KMS-11 (cell line): ENCODE measurements around the gene CSMD2.

Experiments used
- H2AFZ ChIP-seq: fragments of 200-600 bp; sonication (generic); 2 replicates; pipeline ENCODE4 v1.6.1; 2016; ENCODE audit warnings: antibody characterized with exemption, mixed run types, low read depth
- H3K27ac ChIP-seq: fragments of 200-600 bp; sonication (generic); 2 replicates; pipeline ENCODE4 v1.6.1; 2016; ENCODE audit warnings: mild to moderate bottlenecking, mixed run types
- H3K27me3 ChIP-seq: fragments of 200-600 bp; sonication (generic); 2 replicates; pipeline ENCODE4 v1.6.1; 2017; ENCODE audit warnings: mild to moderate bottlenecking, low read depth, mixed run types, moderate library complexity; ENCODE audit not compliant: insufficient read depth
- H3K36me3 ChIP-seq: fragments of 200-600 bp; sonication (generic); 2 replicates; pipeline ENCODE4 v1.6.1; 2017; ENCODE audit warnings: mild to moderate bottlenecking, mixed run types; ENCODE audit not compliant: insufficient read depth
- H3K4me1 ChIP-seq: fragments of 200-600 bp; sonication (generic); 2 replicates; pipeline ENCODE4 v1.6.1; 2016; ENCODE audit warnings: mild to moderate bottlenecking, low read depth, mixed run types; ENCODE audit not compliant: poor library complexity, severe bottlenecking
- H3K4me2 ChIP-seq: fragments of 200-600 bp; sonication (generic); 2 replicates; pipeline ENCODE4 v1.7.0; 2016; ENCODE audit warnings: mild to moderate bottlenecking, mixed run types
- H3K4me3 ChIP-seq: fragments of 200-600 bp; sonication (generic); IDR thresholded peaks from 2 replicates; pipeline ENCODE4 v1.6.1; 2017; ENCODE audit warnings: low read depth, low read length, mixed read lengths; ENCODE audit not compliant: insufficient read depth
- H3K79me2 ChIP-seq: fragments of 200-600 bp; sonication (generic); 2 replicates; pipeline ENCODE4 v1.6.1; 2016; ENCODE audit warnings: low read depth, mixed run types; ENCODE audit not compliant: insufficient read depth
- H3K9ac ChIP-seq: fragments of 200-600 bp; sonication (generic); 2 replicates; pipeline ENCODE4 v1.6.1; 2016; ENCODE audit warnings: mild to moderate bottlenecking, mixed run types
- H4K20me1 ChIP-seq: fragments of 200-600 bp; sonication (generic); 2 replicates; pipeline ENCODE4 v1.6.1; 2016; ENCODE audit warnings: mild to moderate bottlenecking, mixed run types; ENCODE audit not compliant: insufficient read depth
- CTCF ChIP-seq: fragments of 200-600 bp; sonication (generic); conservative IDR thresholded peaks from 2 replicates; pipeline ENCODE4 v1.6.1; 2017; ENCODE audit warnings: low read depth, mild to moderate bottlenecking, antibody characterized with exemption, low read length, moderate library complexity, mixed read lengths

Gene CSMD2

GRCh38 chr1:33768106-33768505 lies 396.9 kb downstream of the CSMD2 start:
- Histone ChIP-seq H3K36me3 (no peaks in the 10 kb centered on the region), H3K27ac (no peak overlapping the region), H3K4me1 (no peaks in the 10 kb centered on the region), H4K20me1 (no peaks in the 10 kb centered on the region), H2AFZ (no peak overlapping the region), H3K27me3 (no peaks in the 10 kb centered on the region; the same call in 1 of the 2 replicates), H3K4me2 (no peak overlapping the region), H3K9ac (no peak overlapping the region), H3K79me2 (no peaks in the 10 kb centered on the region), H3K4me3 (no peak overlapping the region)
- TF ChIP-seq CTCF, result no peak

- Histone ChIP-seq H3K27me3 (no peaks in the 10 kb centered on the region), H3K4me1 (no peaks in the 10 kb centered on the region), H2AFZ (no peak overlapping the region), H3K9ac (no peak overlapping the region), H3K4me3 (no peak overlapping the region), H3K36me3 (no peaks in the 10 kb centered on the region), H4K20me1 (no peaks in the 10 kb centered on the region), H3K27ac (no peak overlapping the region), H3K4me2 (no peak overlapping the region), H3K79me2 (no peaks in the 10 kb centered on the region)
- no peak for TF ChIP-seq CTCF
Measured at GRCh38 chr1:33764149-33764548, 400.9 kb downstream of the CSMD2 start.

- no peak overlapping the region for H3K4me2 ChIP-seq
- no peaks in the 10 kb centered on the region for H4K20me1 ChIP-seq
- no peaks in the 10 kb centered on the region for H3K27me3 ChIP-seq
- no peak for TF ChIP-seq CTCF
- no peak overlapping the region for H2AFZ ChIP-seq
- no peaks in the 10 kb centered on the region for H3K36me3 ChIP-seq
- H3K4me3 ChIP-seq, result no peak overlapping the region
- H3K79me2 ChIP-seq, result no peaks in the 10 kb centered on the region
- H3K4me1 ChIP-seq, result no peaks in the 10 kb centered on the region
- H3K9ac ChIP-seq, result no peak overlapping the region
- H3K27ac ChIP-seq, result no peak overlapping the region
Measured at GRCh38 chr1:33763406-33763805, 401.6 kb downstream of the CSMD2 start.

GRCh38 chr1:33762962-33763361 lies 402.1 kb downstream of the CSMD2 start:
- no peaks in the 10 kb centered on the region for H3K79me2 ChIP-seq

More at GRCh38 chr1:33762962-33763361, 402.1 kb downstream of the CSMD2 start:
- Histone ChIP-seq H2AFZ (no peak overlapping the region), H4K20me1 (no peaks in the 10 kb centered on the region), H3K4me3 (no peak overlapping the region), H3K27me3 (no peaks in the 10 kb centered on the region), H3K4me2 (no peak overlapping the region), H3K4me1 (no peaks in the 10 kb centered on the region), H3K9ac (no peak overlapping the region), H3K27ac (no peak overlapping the region), H3K36me3 (no peaks in the 10 kb centered on the region)
- no peak for TF ChIP-seq CTCF
